GM18861 (cell line): Measurements from ENCODE around the gene ZNF133.
"Not testable (repeated sequence)": the region's sequence is repeated elsewhere in the genome, so short reads cannot be mapped to it uniquely, and the experiment has no call there.

ENCODE experiments used
- ATAC-seq: cut with Tn5 transposase; IDR thresholded peaks from one replicate; pipeline ENCODE4 v1.9.1; 2021; ENCODE audit not compliant: unreplicated experiment

The ZNF133 gene

DNA sequence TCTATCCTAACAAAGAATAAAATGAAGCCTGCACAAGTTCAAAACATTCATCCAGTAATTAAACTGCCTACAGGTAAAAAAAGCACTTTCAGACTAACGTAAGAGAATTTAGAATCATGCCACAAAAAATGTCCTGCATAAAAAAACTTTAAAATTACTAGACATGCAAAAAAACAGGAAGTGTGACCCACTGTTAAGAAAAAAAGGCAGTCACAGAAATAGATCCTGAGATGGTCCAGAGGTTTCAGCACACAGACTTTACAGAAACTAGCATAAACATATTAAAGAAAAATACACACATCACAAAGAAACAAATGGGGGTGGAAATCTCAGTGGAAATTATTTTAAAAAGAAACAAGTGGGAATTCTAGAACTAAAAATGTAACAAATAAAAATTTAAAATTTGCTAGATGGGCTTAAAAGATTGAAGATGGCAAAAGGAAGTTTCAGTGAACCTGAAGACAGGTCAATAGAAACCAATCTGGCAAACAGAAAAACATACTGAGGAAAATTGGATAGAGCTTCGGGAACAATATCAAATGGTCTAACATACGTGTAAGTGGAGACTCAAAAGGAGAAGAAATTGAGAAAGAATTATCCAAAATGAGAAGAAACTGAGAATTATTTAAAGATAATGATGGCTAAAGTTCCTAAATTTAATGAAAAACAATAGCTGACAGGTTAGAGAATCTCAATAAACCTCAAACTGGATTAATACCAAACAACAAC lies 3.4 kb upstream of the ZNF133 start:
- no peak for ATAC-seq

DNA sequence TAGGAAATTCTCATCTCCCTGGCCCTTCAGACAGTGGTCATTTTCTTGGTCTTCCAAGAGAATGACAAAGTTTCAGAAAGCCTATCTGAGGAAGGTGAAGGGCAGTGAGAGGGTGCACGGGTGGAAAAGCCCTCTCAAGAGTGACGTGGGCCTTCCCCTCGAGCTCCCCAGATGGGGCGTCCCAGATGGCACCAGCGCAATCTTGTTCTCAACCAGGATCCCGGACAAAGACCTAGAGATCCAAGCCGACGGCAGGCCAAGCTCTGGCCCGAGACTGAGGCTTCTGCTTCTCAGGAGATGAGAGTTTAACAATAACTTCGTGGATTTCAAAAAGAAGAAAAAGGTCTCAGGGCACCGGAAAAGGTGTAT lies 797 bp upstream of the ZNF133 start:
- ATAC-seq, result no peak

DNA sequence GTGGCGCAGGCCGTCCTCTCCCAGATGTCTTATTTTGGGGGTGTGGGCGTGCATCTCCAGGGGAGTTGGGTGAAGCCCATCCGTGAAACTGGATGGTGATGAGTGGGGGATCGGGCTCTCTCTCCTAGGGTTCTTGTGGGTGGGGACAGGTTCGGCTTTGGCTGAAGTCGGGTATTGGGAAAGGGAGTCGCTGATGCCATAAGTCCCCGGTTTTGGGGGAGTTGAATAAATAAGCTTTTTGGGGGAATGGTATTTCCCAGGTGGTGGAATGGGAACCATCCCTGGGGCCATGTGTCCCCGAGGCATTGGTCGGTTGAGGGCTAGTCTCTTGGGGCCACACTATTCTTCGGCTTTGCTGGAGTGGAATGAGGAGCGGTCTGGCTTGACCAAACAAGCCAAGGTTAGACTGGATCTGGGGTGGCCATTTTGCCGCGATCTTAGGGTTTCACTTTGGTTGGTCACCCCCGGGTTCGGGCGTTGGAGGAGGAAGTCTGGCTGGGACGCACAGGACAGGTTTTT lies 481 bp downstream of the ZNF133 start:
- no peak for ATAC-seq

DNA sequence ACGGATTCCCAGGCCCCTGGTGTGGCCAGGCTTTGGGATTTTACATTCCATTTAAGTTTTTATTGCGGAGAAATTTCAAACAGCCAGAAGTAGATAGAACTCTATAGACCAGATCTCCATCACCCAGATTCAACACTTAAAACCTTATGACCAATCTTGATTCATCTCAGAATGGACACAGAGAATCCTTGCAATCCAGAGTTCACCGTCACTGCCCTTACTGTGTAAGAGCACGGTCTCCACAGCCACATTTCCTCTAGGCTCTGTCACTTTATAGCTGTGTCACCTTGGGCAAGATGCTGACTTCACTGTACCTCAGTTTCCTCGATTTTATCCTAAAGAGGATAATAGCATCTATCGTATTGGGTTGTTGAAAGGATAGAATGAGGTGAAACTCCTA lies 979 bp downstream of the ZNF133 start:
- no peak for ATAC-seq

DNA sequence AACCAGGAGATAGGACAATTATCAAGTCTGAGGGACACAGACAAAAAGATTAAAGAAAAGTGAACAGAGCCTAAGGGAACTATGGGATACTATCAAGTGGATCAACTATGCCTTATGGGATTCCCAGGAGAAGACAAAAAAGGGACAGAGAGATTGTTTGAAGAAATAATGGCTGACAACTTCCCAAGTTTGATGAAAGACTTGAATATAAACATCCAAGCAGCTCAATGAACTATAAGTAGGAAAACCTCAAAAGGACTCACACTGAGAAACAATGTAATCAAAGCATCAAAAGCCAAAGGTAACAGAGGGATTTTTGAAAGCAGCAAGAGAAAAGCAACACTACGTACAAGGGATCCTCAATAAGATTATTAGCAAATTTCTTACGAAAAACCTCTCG lies 11.0 kb downstream of the ZNF133 start:
- no peak for ATAC-seq

DNA sequence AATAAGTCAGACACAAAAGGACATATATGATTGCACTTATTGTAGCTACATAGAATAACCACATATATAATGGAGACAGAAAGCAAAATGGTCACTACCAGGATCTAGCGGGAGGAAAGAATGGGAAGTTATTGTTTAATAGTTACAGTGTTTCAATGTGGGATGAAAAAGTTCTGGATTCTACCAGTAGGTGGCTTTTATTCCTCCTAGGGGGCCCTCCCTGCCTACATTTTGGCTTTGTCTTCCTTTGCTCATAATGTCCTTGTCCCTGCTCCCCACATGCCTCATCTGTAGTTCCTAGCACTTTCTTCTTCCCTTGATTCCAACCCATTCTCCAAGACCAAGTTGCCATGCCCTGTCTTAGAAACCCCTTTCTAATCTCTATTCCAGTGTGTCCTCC lies 16.3 kb downstream of the ZNF133 start:
- no peak for ATAC-seq

DNA sequence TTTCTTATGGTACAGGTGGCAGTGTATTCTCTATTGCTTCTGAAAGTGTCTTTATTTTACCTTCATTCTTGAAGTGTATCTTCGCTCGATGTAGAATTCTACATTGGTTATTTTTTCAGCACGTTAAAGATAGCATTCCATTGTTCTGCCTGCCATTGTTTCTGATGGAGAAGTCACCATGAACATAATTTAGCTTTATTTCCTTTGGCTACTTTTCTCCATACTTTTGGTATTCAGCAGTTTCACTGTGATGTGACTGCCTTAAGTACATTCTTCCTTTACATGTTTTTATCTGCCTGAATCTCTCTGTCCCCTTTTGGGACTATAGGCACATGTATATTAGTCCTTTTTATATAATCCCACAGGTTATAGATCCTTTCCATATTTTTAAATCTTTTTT lies 19.0 kb downstream of the ZNF133 start:
- ATAC-seq, result no peak

DNA sequence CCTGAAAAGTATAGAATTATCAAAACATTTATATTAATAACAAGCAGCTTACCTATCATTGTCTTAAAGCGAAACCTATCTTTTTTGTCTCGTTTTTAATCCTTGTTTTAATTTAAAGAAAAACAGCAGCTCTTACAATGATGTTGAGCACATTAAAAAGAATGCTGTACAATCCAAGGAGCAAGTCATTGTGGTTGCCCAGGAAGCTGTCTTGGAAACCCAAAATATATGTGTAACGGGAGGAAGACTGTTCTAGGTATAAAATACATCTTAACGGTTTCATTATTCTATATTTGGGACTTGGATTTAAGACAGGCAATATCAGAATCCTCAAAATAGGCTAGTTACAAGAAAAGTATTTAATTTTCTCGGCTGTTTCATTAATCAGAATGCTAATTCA lies 21.7 kb downstream of the ZNF133 start:
- no peak for ATAC-seq

DNA sequence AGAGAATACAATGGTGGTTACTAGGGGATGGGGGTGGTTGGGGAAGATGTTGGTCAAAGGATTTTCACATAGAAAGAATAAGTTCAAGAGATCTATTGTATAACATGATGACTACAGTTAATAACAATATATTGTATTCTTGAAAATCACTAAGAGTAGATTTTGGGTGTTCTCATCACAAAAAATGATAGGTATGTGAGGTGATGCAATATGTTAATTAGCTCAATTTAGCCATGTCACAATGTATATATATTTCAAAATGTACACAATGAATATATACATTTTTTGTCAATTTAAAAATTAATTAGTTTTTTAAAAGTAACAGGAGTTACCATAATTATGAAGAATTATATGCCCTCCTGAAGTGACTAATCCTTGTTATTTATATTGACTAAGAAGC lies 22.3 kb downstream of the ZNF133 start:
- no peak for ATAC-seq

DNA sequence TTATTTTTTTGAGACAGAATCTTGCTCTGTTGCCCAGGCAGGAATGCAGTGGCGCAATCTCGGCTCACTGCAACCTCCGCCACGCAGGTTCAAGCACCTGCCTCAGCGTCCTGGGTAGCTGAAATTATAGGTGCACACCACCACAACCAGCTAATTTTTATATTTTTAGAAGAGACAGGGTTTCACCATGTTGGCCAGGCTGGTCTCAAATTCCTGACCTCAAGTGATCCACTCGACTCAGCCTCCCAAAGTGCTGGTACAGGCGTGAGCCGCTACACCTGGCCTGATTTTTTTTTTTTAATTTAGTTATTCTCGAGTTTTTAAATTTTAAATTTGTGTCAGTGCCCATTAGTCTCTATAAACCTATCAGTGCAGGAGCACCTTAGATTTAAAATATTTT lies 24.4 kb downstream of the ZNF133 start:
- ATAC-seq, result no peak

DNA sequence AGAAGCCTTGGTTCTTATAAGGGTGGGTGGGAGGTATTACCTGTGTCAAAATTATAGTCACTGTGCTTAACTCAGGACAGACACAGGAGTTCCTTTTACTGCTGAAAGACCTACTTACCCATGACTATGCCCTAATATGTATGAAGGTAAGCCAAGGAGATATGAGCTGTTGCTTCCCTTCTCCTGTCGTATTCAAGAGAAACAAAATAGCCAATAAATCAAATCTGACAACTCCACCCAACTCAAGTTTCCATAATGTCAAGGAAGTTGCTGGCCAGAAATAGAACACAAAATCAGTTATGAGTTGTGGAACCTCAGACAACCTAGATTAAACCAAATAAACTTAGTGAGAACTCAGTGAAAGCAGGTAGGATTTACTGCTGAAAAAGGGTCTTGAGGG lies 25.1 kb downstream of the ZNF133 start:
- ATAC-seq, result no peak

DNA sequence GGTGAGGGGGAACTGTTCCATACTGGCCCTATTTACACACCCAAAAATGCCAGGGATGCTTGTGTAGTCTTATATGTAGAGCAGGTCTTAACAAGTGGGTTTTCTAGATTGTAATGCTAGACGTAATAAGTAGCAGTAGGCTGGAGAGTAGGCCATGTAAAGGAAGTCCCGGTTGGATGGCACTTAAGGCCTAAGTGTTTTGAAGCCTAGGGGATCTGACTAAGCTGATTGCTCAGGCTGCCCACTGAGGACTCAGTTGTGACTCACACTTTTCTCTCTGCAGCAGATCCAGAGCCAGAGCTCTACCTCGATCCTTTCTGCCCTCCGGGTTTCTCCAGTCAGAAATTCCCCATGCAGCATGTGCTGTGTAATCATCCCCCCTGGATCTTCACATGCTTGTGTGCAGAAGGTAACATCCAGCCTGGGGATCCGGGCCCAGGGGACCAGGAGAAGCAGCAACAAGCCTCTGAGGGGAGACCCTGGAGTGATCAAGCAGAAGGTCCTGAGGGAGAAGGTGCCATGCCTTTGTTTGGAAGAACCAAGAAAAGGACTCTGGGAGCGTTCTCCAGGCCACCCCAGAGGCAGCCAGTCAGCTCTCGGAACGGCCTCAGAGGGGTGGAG lies 26.6 kb downstream of the ZNF133 start:
- no peak for ATAC-seq

DNA sequence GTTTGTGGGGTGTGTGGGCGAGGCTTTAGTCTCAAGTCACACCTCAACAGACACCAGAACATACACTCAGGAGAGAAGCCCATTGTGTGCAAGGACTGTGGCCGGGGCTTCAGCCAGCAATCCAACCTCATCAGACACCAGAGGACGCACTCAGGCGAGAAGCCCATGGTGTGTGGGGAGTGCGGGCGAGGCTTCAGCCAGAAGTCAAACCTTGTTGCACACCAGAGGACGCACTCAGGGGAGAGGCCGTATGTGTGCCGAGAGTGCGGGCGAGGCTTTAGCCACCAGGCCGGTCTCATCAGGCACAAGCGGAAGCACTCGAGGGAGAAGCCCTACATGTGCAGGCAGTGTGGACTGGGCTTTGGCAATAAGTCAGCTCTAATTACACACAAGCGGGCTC lies 27.8 kb downstream of the ZNF133 start:
- ATAC-seq, result no peak

DNA sequence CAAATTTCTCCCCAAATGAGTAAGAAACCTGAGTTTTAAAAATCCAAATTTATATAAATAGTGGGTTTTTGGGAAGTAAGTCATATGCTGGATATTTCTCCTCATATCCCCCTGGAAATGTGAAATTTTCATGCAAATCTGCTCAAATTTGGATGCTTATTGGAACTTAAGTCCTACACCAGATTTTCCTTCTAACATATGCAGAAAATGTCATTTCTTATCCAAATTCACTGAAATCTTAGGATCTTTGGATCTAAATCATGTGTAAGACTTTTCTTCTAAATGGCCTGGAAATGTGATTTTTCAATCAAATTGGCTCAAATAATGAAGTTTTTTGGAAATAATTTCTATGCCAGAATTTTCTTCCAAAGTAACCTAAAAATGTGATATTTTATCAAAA lies 33.0 kb downstream of the ZNF133 start:
- no peak for ATAC-seq

DNA sequence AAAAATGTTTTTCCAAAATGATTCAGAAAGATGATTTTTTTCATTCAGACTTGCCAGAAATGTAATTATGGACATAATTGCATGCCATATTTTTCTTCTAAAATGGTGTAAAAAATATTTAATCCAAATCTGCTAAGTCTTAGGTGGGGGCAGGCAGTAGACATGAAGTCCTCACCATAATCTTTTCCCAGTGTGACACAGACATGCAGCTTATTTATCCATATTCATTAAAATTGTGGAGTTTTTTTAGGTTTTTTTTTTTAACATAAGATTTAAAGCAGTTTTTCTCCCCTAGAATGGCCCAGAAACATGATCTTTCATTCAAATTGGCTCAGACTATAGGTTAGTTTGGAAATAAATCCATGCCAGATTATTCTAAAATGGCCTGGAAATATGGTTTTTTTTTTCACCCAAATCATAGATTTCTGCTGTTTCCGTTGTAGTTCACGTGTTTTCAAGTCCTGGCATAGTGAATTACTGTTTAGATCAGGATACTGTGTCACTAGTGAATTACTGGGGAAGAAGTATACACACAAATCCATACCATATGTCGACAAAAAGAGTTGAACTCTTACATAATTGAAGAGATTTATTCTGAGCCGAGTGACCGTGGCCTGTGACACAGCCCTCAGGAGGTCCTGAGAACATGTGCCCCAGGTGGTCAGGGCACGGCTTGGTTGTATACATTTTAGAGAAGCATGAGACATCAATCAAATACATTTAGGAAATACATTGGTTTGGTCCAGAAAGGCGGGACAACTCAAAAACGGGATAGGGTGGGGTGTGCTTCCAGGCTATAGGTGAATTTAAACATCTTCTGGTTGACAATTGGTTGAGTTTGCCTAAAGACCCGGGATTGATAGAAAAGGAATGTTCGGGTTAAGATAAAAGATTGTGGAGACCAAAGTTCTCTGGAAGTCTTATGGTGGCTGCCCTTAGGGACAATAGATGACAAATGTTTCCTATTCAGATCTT lies 33.9 kb downstream of the ZNF133 start:
- no peak for ATAC-seq

DNA sequence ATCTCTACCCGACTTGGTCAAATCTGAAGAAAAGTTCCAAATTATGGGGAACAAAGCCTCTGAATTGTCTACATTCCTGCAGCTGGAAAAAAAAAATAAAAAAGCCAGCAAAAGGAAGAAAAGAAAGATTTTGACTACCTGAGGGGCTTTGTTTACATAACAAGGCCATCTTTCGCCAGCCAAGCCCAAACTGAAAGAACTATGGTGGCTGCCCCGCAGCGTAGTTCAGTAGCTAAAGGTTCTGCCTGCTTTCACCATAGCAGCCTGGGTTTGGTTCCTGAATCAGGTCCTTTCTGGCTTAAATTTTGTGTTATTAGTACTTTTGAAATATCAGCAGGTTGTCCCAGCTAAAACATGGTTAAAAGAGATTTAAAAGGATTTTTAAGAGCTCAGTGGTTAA lies 35.4 kb downstream of the ZNF133 start:
- no peak for ATAC-seq

DNA sequence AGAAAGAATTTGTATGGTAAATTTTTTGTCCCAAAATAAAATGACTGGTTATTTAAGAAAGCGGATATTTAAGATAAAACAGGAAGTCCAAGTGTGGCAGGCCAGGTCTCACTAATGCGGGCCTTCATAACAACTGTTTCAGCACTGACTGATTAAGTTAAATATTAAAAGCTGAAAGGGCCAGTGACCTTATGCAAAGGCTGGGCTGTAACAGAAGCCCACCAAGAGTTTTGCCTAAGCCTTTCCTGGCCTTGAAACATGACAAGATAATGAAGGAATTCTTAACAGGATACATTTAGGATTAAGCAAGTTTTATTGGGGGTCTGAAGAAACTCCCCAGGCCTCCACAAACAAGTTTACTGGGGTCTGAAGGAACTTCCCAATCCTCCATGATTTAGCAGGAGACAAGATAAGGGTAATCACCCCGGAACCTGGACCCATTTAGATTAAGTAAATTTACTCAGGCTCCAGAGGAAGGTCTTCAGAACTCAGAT lies 36.3 kb downstream of the ZNF133 start:
- no peak for ATAC-seq

DNA sequence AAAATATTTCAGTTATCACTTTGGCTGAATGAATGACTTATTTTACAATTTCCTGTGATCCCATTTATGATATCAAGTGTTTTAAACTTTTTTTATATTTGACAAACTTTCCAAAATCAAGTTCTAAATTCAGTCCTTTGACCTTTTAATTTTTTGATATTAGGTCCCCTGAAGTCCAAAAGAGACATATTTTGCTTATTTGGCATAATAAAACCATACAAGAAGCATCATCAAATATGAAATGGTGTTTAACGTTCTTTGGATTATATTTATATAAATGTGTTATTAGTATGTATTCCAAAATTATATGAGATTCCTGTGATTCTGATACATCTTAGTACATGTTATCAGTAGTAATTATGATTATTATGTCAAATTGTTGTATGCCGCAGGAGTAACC lies 38.7 kb downstream of the ZNF133 start:
- no peak for ATAC-seq

DNA sequence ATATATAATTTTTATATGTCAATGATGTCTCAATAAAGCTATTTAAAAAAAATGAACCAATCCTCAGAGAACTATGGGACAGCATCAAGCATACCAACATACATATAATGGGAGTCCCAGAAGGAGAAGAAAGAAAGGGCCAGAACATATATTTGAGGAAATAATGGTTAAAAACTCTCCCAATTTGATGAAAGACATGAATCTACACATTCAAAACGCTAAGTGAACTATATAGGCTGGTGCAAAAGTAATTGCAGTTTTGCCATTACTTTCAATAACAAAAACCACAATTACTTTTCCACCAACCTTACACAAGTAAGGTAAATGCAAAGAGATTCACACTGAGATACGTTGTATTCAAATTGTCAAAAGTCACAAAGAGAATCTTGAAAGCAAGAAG lies 43.4 kb downstream of the ZNF133 start:
- ATAC-seq, result no peak

DNA sequence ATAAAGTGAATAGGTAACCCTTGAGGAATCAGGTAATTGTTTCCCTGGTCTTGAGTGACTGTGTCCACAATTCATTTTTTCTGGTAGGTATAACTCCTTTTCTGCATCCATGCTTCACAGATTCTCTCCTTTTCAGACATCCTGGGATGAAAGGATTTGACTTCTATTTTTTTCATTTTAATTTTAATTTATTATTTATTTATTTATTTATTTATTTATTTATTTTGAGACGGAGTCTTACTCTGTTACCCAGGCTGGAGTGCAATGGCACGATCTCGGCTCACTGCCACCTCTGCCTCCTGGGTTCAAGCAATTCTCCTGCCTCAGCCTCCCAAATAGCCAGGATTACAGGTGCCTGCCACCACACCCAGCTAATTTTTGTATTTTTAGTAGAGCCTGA lies 61.4 kb downstream of the ZNF133 start:
- ATAC-seq, result not testable (repeated sequence)

DNA sequence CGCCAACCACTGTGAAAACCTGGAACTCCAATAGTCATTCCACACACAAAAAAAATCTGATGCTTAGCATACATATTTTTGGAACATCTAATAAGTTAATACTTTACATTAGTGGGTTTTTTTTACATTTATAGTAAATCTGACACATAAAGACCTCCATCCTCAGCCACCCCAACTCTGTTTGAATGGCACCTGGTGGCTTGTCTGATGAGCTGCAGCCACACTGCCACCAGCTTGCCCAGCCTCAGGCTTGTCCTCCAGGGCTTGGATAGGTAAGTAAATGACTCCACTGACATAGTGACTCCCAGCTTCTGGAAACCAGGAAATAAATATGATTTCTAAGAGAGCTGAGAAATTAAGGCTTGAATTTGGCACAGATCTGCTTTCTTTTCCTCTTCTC lies 71.5 kb downstream of the ZNF133 start:
- no peak for ATAC-seq

DNA sequence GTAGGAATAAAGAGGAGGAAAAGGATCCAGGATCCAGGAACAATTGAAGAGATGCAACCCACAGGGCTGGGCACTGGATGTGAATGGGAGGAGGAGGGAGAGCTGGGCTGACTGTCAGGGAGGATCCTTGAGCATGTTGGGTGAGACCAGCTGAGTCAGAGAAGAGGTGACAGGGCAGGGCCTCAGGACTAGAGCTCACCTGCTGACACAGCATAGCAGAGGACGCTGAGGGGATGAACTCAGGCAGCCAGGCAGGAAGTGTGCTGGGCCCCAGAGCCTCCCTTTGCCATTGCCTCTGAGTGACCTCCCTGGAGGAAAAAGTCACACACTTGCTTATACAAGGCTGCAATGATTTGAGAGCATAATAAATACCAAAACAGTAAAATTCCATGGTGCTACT lies 72.3 kb downstream of the ZNF133 start:
- no peak for ATAC-seq
